Cardiac muscle cell (in vitro differentiated cells and primary cell): ENCODE results near the gene ZNF146. TPM values are rescaled to one million over a fixed set of nuclear protein-coding genes. Genes with fewer than 3 reads are reported as not detected.
A peak's percentile ranks its signal among the peaks of the same experiment; 100 is the strongest.
"Not testable (repeated sequence)": the region's sequence is repeated elsewhere in the genome, so short reads cannot be mapped to it uniquely, and the experiment has no call there.

Experiments
- DNase-seq, 2 donors: peaks; one replicate each; pipeline versions ENCODE4 v3.0.0 to v3.0.0-alpha.2; 2010 to 2017; ENCODE audit warnings: low read depth in 1 of 2, low spot score in 1 of 2
- H3K27ac ChIP-seq: fragments of 200-600 bp; sonication (generic); 2 replicates; pipeline ENCODE4 v1.5.1; 2016
- H3K27me3 ChIP-seq: fragments of 200-600 bp; sonication (generic); 2 replicates; pipeline ENCODE4 v1.6.0; 2016; ENCODE audit warnings: control low read depth
- H3K36me3 ChIP-seq: fragments of 200-600 bp; sonication (generic); 2 replicates; pipeline ENCODE4 v1.5.1; 2016; ENCODE audit warnings: control low read depth
- H3K4me1 ChIP-seq: fragments of 200-600 bp; sonication (generic); 2 replicates; pipeline ENCODE4 v1.8.1; 2017; ENCODE audit warnings: low read depth, mild to moderate bottlenecking, mixed run types
- H3K4me3 ChIP-seq: fragments of 200-600 bp; sonication (generic); 2 replicates; pipeline ENCODE4 v1.5.1; 2016; ENCODE audit warnings: mild to moderate bottlenecking
- H3K9me3 ChIP-seq: fragments of 200-600 bp; sonication (generic); 2 replicates; pipeline ENCODE4 v1.5.1; 2017; ENCODE audit warnings: low read depth, mild to moderate bottlenecking, control low read depth
- CTCF ChIP-seq: IDR thresholded peaks from 2 replicates; pipeline ENCODE4 v1.5.1; 2012; ENCODE audit warnings: low read depth, mild to moderate bottlenecking, low read length
- polyA plus RNA-seq: library from polyadenylated mRNA; unstranded; fragments of >200 nt; fragmentation: Nextera tagmentation; extraction: Ambion mirVana; gene quantifications from 2 replicates; pipeline ENCODE4 v1.2.1, GENCODE V29; 2016
- total RNA-seq: library from RNA; depleted of rRNA; stranded (reverse); fragments of >200 nt; gene quantifications from 2 replicates; pipeline ENCODE4 v1.2.3, GENCODE V29; 2016

The ZNF146 gene
- total and polyA plus RNA-seq, 2 experiments from 2014 or later = 39.8 to 83.4 TPM

GRCh38 chr19:36183245-36183628 lies 31.7 kb upstream of the ZNF146 start:
- Histone ChIP-seq H3K36me3 (no peaks in the 10 kb centered on the region), H3K9me3 (no peaks in the 10 kb centered on the region), H3K4me1 (no peaks in the 10 kb centered on the region), H3K27me3 (no peaks in the 10 kb centered on the region), H3K27ac (peak overlapping the region; percentile 83), H3K4me3 (no peak overlapping the region)
- peak; percentile 6 to 19 for DNase-seq
- TF ChIP-seq CTCF = no peak

GRCh38 chr19:36186722-36187121 lies 28.2 kb upstream of the ZNF146 start:
- H3K4me3 ChIP-seq, H3K36me3 ChIP-seq, H3K27me3 ChIP-seq, H3K9me3 ChIP-seq, H3K27ac ChIP-seq, DNase-seq, H3K4me1 ChIP-seq: not testable (repeated sequence)

GRCh38 chr19:36196249-36196648 lies 18.7 kb upstream of the ZNF146 start:
- H3K4me1 ChIP-seq = no peaks in the 10 kb centered on the region
- DNase-seq = no peak
- H3K36me3 ChIP-seq = no peaks in the 10 kb centered on the region
- H3K27ac ChIP-seq = no peak overlapping the region
- H3K9me3 ChIP-seq = no peaks in the 10 kb centered on the region
- no peak overlapping the region for H3K4me3 ChIP-seq
- no peaks in the 10 kb centered on the region for H3K27me3 ChIP-seq
- TF ChIP-seq CTCF = no peak

- no peak overlapping the region for H3K4me3 ChIP-seq
- no peak for TF ChIP-seq CTCF
- H3K36me3 ChIP-seq = no peaks in the 10 kb centered on the region
- no peaks in the 10 kb centered on the region for H3K27me3 ChIP-seq
- H3K27ac ChIP-seq = no peak overlapping the region
- no peaks in the 10 kb centered on the region for H3K4me1 ChIP-seq
- no peaks in the 10 kb centered on the region for H3K9me3 ChIP-seq
- DNase-seq = peak in 1 of 2 donors; percentile 4
These were observed 16.8 kb upstream of the ZNF146 start for GRCh38 chr19:36198119-36198518.

GRCh38 chr19:36201684-36202083 lies 13.2 kb upstream of the ZNF146 start:
- Histone ChIP-seq H3K9me3 (no peaks in the 10 kb centered on the region), H3K27me3 (no peaks in the 10 kb centered on the region), H3K4me1 (no peaks in the 10 kb centered on the region), H3K27ac (no peak overlapping the region), H3K36me3 (no peaks in the 10 kb centered on the region), H3K4me3 (no peak overlapping the region)
- no peak for TF ChIP-seq CTCF
- no peak for DNase-seq

- H3K27ac ChIP-seq = no peak overlapping the region
- H3K4me1 ChIP-seq = no peaks in the 10 kb centered on the region
- H3K9me3 ChIP-seq = no peaks in the 10 kb centered on the region
- TF ChIP-seq CTCF = no peak
- no peaks in the 10 kb centered on the region for H3K27me3 ChIP-seq
- no peak overlapping the region for H3K4me3 ChIP-seq
- DNase-seq = no peak
- H3K36me3 ChIP-seq = no peaks in the 10 kb centered on the region
These were observed 11.6 kb upstream of the ZNF146 start for GRCh38 chr19:36203293-36203692.
